WTC11 (cell line): ENCODE results near the gene PLAGL1. TPM values are rescaled to one million over a fixed set of nuclear protein-coding genes. Genes with fewer than 3 reads are reported as not detected.

ENCODE experiments used
- ATAC-seq: fragments of 200-7000 bp; cut with Tn5 transposase; 2 replicates; pipeline ENCODE4 v1.10.0; 2021; ENCODE audit warnings: mild to moderate bottlenecking, moderate library complexity
- CTCF ChIA-PET: fragments of 300-600 bp; sonication (Branson Sonifier 250); formaldehyde crosslinking; loops from one replicate; lab custom pipeline; 2021; ENCODE audit warnings: antibody characterized with exemption; lab: Charles Lee
- POLR2A ChIA-PET: fragments of 350-600 bp; sonication (Branson Sonifier 250); formaldehyde crosslinking; loops from one replicate; lab custom pipeline; 2021; ENCODE audit warnings: antibody characterized with exemption; lab: Charles Lee
- DNase-seq: peaks from one replicate; pipeline ENCODE4 v3.0.0; 2021; ENCODE audit warnings: low spot score
- H3K27ac Mint-ChIP-seq: 2 replicates; pipeline ENCODE4 v1.8.0; 2021; ENCODE audit warnings: mixed read lengths
- H3K27me3 Mint-ChIP-seq: 2 replicates; pipeline ENCODE4 v1.8.0; 2021; ENCODE audit warnings: low read depth, mild to moderate bottlenecking, moderate library complexity, mixed read lengths
- H3K36me3 Mint-ChIP-seq: 2 replicates; pipeline ENCODE4 v1.8.0; 2021; ENCODE audit warnings: mixed read lengths
- H3K4me1 Mint-ChIP-seq: 2 replicates; pipeline ENCODE4 v1.8.0; 2022; ENCODE audit warnings: mixed read lengths
- H3K4me3 Mint-ChIP-seq: 2 replicates; pipeline ENCODE4 v1.8.0; 2021; ENCODE audit warnings: mild to moderate bottlenecking, moderate library complexity, mixed read lengths
- H3K9me3 Mint-ChIP-seq: 2 replicates; pipeline ENCODE4 v1.8.0; 2021; ENCODE audit warnings: mixed read lengths
- E2F4 ChIP-seq: sonication (generic); formaldehyde crosslinking; IDR thresholded peaks from 2 replicates; pipeline ENCODE4 v1.8.1; 2022; ENCODE audit warnings: low read depth, mild to moderate bottlenecking, moderate library complexity, missing genetic modification reagents, borderline replicate concordance
- FOXP1 ChIP-seq: sonication (generic); formaldehyde crosslinking; IDR thresholded peaks from 2 replicates; pipeline ENCODE4 v1.8.0; 2022; ENCODE audit warnings: missing genetic modification reagents, mild to moderate bottlenecking, moderate library complexity, borderline replicate concordance
- GABPB1 ChIP-seq: sonication (generic); formaldehyde crosslinking; IDR thresholded peaks from 2 replicates; pipeline ENCODE4 v1.8.1; 2023; ENCODE audit warnings: mild to moderate bottlenecking, missing genetic modification reagents
- HMGA2 ChIP-seq: fragments of 250-450 bp; sonication (Bioruptor Pico); IDR thresholded peaks from 2 replicates; pipeline ENCODE4 v1.4.0; 2021; ENCODE audit warnings: mild to moderate bottlenecking, moderate library complexity
- JAZF1 ChIP-seq: fragments of 250-450 bp; sonication (Bioruptor Pico); IDR thresholded peaks from 2 replicates; pipeline ENCODE4 v1.9.0; 2021; ENCODE audit warnings: moderate library complexity, mild to moderate bottlenecking, inconsistent platforms
- NR1H2 ChIP-seq: sonication (generic); formaldehyde crosslinking; IDR thresholded peaks from 2 replicates; pipeline ENCODE4 v1.9.0; 2021; ENCODE audit warnings: mild to moderate bottlenecking, moderate library complexity, missing genetic modification reagents
- PREB ChIP-seq: sonication (generic); formaldehyde crosslinking; IDR thresholded peaks from 2 replicates; pipeline ENCODE4 v1.8.1; 2022; ENCODE audit warnings: mild to moderate bottlenecking, missing genetic modification reagents, moderate library complexity, borderline replicate concordance
- RELA ChIP-seq: sonication (generic); formaldehyde crosslinking; IDR thresholded peaks from 2 replicates; pipeline ENCODE4 v1.8.1; 2022; ENCODE audit warnings: missing genetic modification reagents, mild to moderate bottlenecking, borderline replicate concordance
- TP53 ChIP-seq: sonication (generic); formaldehyde crosslinking; IDR thresholded peaks from 2 replicates; pipeline ENCODE4 v1.8.1; 2023; ENCODE audit warnings: mild to moderate bottlenecking, missing genetic modification reagents
- ZBTB21 ChIP-seq: sonication (generic); formaldehyde crosslinking; IDR thresholded peaks from 2 replicates; pipeline ENCODE4 v1.8.1; 2023; ENCODE audit warnings: mild to moderate bottlenecking, missing genetic modification reagents, borderline replicate concordance
- ZMAT4 ChIP-seq: fragments of 250-450 bp; sonication (Bioruptor Pico); IDR thresholded peaks from 2 replicates; pipeline ENCODE4 v1.9.0; 2021; ENCODE audit warnings: mild to moderate bottlenecking
- ZNF138 ChIP-seq: sonication (generic); formaldehyde crosslinking; conservative IDR thresholded peaks from 2 replicates; pipeline ENCODE4 v1.8.1; 2022; ENCODE audit warnings: mild to moderate bottlenecking, moderate library complexity, missing genetic modification reagents
- ZNF263 ChIP-seq: sonication (generic); formaldehyde crosslinking; IDR thresholded peaks from 2 replicates; pipeline ENCODE4 v1.8.1; 2022; ENCODE audit warnings: low read depth, mild to moderate bottlenecking, moderate library complexity, missing genetic modification reagents
- ZNF317 ChIP-seq: sonication (generic); formaldehyde crosslinking; IDR thresholded peaks from 2 replicates; pipeline ENCODE4 v1.8.1; 2023; ENCODE audit warnings: low read depth, mild to moderate bottlenecking, moderate library complexity, missing genetic modification reagents, borderline replicate concordance
- total RNA-seq: library from RNA; stranded (reverse); gene quantifications from 3 replicates; pipeline ENCODE4 v1.2.3, GENCODE V29; 2021
- TF ChIP-seq, protein P1 (sequence below): fragments of 250-450 bp; sonication (Bioruptor Pico); IDR thresholded peaks from 2 replicates; pipeline ENCODE4 v1.9.0; 2021; ENCODE audit warnings: mild to moderate bottlenecking, borderline replicate concordance
- TF ChIP-seq, protein P2 (sequence below): fragments of 200-600 bp; IDR thresholded peaks from 2 replicates; pipeline ENCODE4 v1.8.0; 2022; ENCODE audit warnings: antibody characterized with exemption
- TF ChIP-seq, protein P3 (sequence below): sonication (generic); formaldehyde crosslinking; IDR thresholded peaks from 2 replicates; pipeline ENCODE4 v1.8.0; 2022; ENCODE audit warnings: mild to moderate bottlenecking, missing genetic modification reagents

PLAGL1 gene
- total RNA-seq, 1 experiment from 2014 or later = 1.6 TPM

DNA sequence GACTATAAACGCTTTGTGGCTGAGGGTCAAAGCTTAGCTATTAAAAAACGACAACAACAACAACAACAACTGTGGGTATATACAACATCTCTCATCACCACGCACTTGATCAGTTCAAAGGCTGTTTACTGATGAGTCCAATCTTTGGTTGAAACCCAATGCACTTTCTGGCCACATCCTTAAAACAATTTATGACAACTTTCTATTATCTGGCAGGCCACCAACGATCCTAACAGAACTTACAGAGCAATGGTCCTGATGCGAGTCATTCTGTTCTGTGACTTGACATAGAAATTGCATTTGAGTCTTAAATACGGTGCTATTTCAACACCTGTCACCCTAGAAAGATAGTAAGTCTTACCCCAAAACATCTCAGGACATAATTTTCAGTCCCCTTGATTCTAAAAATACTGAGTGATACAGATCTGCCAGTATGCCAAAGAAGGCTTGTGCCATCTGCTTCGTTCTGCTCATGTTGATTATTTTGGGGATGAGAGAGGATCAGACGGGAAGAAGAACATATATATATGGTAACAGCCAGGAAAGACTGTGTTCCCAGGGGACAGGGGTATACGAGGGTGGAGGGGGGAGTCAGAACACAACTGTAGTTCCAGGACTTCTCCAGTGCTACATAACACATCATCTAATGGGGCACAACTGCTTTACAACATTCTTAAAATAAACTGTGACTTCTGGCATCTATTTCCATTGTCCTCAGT, 55.8 kb downstream of the PLAGL1 start (continued):
- no peak for TF ChIP-seq ZNF263 (CRISPR knock-in tag)
- TF ChIP-seq ZBTB21 (CRISPR knock-in tag) = no peak

- Mint-ChIP-seq H3K27ac (no peak overlapping the region), H3K27me3 (peaks cover 66% of the 10 kb centered on the region), H3K4me1 (peaks cover 10% of the 10 kb centered on the region), H3K36me3 (peaks cover 12% of the 10 kb centered on the region), H3K4me3 (no peak overlapping the region), H3K9me3 (peaks cover 30% of the 10 kb centered on the region)
- ChIA-PET POLR2A (no interaction called here), CTCF (interaction anchor here (1.2 to 2.0 kb wide), 4 partner anchors 9 to 13 kb away, joined by 3 to 12 read pairs (median 6); no protein-coding TSS in a partner anchor)
- TF ChIP-seq, protein P1, sequence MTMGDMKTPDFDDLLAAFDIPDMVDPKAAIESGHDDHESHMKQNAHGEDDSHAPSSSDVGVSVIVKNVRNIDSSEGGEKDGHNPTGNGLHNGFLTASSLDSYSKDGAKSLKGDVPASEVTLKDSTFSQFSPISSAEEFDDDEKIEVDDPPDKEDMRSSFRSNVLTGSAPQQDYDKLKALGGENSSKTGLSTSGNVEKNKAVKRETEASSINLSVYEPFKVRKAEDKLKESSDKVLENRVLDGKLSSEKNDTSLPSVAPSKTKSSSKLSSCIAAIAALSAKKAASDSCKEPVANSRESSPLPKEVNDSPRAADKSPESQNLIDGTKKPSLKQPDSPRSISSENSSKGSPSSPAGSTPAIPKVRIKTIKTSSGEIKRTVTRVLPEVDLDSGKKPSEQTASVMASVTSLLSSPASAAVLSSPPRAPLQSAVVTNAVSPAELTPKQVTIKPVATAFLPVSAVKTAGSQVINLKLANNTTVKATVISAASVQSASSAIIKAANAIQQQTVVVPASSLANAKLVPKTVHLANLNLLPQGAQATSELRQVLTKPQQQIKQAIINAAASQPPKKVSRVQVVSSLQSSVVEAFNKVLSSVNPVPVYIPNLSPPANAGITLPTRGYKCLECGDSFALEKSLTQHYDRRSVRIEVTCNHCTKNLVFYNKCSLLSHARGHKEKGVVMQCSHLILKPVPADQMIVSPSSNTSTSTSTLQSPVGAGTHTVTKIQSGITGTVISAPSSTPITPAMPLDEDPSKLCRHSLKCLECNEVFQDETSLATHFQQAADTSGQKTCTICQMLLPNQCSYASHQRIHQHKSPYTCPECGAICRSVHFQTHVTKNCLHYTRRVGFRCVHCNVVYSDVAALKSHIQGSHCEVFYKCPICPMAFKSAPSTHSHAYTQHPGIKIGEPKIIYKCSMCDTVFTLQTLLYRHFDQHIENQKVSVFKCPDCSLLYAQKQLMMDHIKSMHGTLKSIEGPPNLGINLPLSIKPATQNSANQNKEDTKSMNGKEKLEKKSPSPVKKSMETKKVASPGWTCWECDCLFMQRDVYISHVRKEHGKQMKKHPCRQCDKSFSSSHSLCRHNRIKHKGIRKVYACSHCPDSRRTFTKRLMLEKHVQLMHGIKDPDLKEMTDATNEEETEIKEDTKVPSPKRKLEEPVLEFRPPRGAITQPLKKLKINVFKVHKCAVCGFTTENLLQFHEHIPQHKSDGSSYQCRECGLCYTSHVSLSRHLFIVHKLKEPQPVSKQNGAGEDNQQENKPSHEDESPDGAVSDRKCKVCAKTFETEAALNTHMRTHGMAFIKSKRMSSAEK (CRISPR knock-in tag) = no peak
- TF ChIP-seq NR1H2 (CRISPR knock-in tag) (no peak), RELA (CRISPR knock-in tag) (no peak), GABPB1 (CRISPR knock-in tag) (no peak), TP53 (CRISPR knock-in tag) (no peak), E2F4 (CRISPR knock-in tag) (no peak), HMGA2 (CRISPR knock-in tag) (no peak), PREB (CRISPR knock-in tag) (no peak), FOXP1 (no peak), ZMAT4 (no peak), JAZF1 (CRISPR knock-in tag) (no peak), ZNF317 (CRISPR knock-in tag) (no peak), ZNF138 (CRISPR knock-in tag) (no peak)
- TF ChIP-seq, protein P2, sequence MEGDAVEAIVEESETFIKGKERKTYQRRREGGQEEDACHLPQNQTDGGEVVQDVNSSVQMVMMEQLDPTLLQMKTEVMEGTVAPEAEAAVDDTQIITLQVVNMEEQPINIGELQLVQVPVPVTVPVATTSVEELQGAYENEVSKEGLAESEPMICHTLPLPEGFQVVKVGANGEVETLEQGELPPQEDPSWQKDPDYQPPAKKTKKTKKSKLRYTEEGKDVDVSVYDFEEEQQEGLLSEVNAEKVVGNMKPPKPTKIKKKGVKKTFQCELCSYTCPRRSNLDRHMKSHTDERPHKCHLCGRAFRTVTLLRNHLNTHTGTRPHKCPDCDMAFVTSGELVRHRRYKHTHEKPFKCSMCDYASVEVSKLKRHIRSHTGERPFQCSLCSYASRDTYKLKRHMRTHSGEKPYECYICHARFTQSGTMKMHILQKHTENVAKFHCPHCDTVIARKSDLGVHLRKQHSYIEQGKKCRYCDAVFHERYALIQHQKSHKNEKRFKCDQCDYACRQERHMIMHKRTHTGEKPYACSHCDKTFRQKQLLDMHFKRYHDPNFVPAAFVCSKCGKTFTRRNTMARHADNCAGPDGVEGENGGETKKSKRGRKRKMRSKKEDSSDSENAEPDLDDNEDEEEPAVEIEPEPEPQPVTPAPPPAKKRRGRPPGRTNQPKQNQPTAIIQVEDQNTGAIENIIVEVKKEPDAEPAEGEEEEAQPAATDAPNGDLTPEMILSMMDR = no peak
- TF ChIP-seq, protein P3, sequence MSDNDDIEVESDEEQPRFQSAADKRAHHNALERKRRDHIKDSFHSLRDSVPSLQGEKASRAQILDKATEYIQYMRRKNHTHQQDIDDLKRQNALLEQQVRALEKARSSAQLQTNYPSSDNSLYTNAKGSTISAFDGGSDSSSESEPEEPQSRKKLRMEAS = no peak
- ATAC-seq (no peak), DNase-seq (no peak)
These were observed 57.2 kb downstream of the PLAGL1 start for GRCh38 chr6:143950875-143951274.
